K562 (cell line): Measurements from ENCODE around the gene VAC14. TPM values are rescaled to one million over a fixed set of nuclear protein-coding genes. Genes with fewer than 3 reads are reported as not detected.
A peak's percentile ranks its signal among the peaks of the same experiment; 100 is the strongest.

Experiments
- CC2D1A ChIP-seq: fragments of 450-650 bp; IDR thresholded peaks from 2 replicates; pipeline ENCODE4 v1.6.1; 2017; ENCODE audit warnings: mild to moderate bottlenecking
- CHAMP1 ChIP-seq: fragments of 450-650 bp; IDR thresholded peaks from 2 replicates; pipeline ENCODE4 v1.6.1; 2016; ENCODE audit warnings: mild to moderate bottlenecking
- COPS2 ChIP-seq: fragments of 450-650 bp; conservative IDR thresholded peaks from 2 replicates; pipeline ENCODE4 v1.6.1; 2016; ENCODE audit warnings: mild to moderate bottlenecking, moderate library complexity
- HSF4 ChIP-seq: fragments of 250-450 bp; sonication (Bioruptor Pico); IDR thresholded peaks from 2 replicates; pipeline ENCODE4 v2.1.2; 2022; ENCODE audit warnings: mild to moderate bottlenecking, moderate library complexity, borderline replicate concordance
- NR4A1 ChIP-seq, 2 experiments: fragments of 250-450 bp in 1 of 2; fragments of 450-650 bp in 1 of 2; sonication (Bioruptor Pico) in 1 of 2; IDR thresholded peaks; 2 replicates each; pipeline versions ENCODE4 v1.4.0 to v1.6.1; 2016 to 2020; ENCODE audit warnings: mild to moderate bottlenecking in 2 of 2, missing compliant biosample characterization in 1 of 2, missing genetic modification characterization in 1 of 2, moderate library complexity in 1 of 2
- NRF1 ChIP-seq, 2 experiments: fragments of 450-650 bp; IDR thresholded peaks in 1 of 2; conservative IDR thresholded peaks in 1 of 2; 2 replicates each; pipeline ENCODE4 v1.6.1; 2014; ENCODE audit warnings: mild to moderate bottlenecking in 2 of 2
- POLR2B ChIP-seq: fragments of 450-650 bp; IDR thresholded peaks from 2 replicates; pipeline ENCODE4 v1.6.1; 2018; ENCODE audit warnings: low read depth; ENCODE audit not compliant: partially characterized antibody
- RFX5 ChIP-seq: IDR thresholded peaks from 2 replicates; pipeline ENCODE4 v1.6.1; 2011; ENCODE audit warnings: low read depth, mild to moderate bottlenecking, improper control_type of control experiment, low read length
- SIRT6 ChIP-seq: IDR thresholded peaks from one replicate; pipeline ENCODE4 v1.6.1; 2012; ENCODE audit warnings: low read depth, mild to moderate bottlenecking, control low read depth, inconsistent platforms, low read length, moderate library complexity
- TCF7 ChIP-seq: sonication (generic); IDR thresholded peaks from 2 replicates; pipeline ENCODE4 v1.6.1; 2016; ENCODE audit warnings: antibody characterized with exemption, borderline replicate concordance
- XRCC5 ChIP-seq: fragments of 200-400 bp; formaldehyde crosslinking; IDR thresholded peaks from 2 replicates; pipeline ENCODE4 v1.6.1; 2017; ENCODE audit warnings: low read depth, mild to moderate bottlenecking, low read length
- polyA plus RNA-seq, 8 experiments: library from polyadenylated mRNA; depleted of rRNA in 4 of 8; stranded (reverse) in 5 of 8; unstranded in 3 of 8; fragments of >200 nt; fragmentation: Nextera tagmentation in 2 of 8; fragmentation: Illumina TruSeq in 1 of 8; extraction: Ambion mirVana in 2 of 8; extraction: Trizol in 1 of 8; gene quantifications; 2 replicates each; pipeline versions ENCODE4 v1.2.1 to v1.2.3, GENCODE V29; 2011 to 2014; ENCODE audit warnings: inconsistent platforms in 1 of 8, missing spikeins in 1 of 8
- total RNA-seq, 7 experiments: library from RNA; depleted of rRNA in 6 of 7; stranded (reverse); fragments of >200 nt in 6 of 7; fragmentation: Illumina TruSeq in 2 of 7; extraction: Trizol in 2 of 7; gene quantifications; 2 replicates each; pipeline versions ENCODE4 v1.2.1 to v1.2.3, GENCODE V29; 2011 to 2021; ENCODE audit warnings: low replicate concordance in 1 of 7
- TF ChIP-seq, protein P1 (sequence below), 2 experiments: fragments of 450-650 bp; IDR thresholded peaks; 2 replicates each; pipeline ENCODE4 v1.6.1; 2016; ENCODE audit warnings: mild to moderate bottlenecking in 2 of 2, borderline replicate concordance in 1 of 2, low read depth in 1 of 2, moderate library complexity in 1 of 2
- TF ChIP-seq, protein P2 (sequence below): fragments of 450-650 bp; IDR thresholded peaks from 2 replicates; pipeline ENCODE4 v1.6.1; 2016; ENCODE audit warnings: missing biosample characterization, missing genetic modification characterization
- TF ChIP-seq, protein P3 (sequence below): IDR thresholded peaks from 2 replicates; pipeline ENCODE4 v1.6.1; 2011; ENCODE audit not compliant: insufficient read length; ENCODE audit errors: extremely low read depth

Gene VAC14
- total and polyA plus RNA-seq, 9 of the 15 experiments (the other 6 are each of a cell fraction or from before 2014, with no cell fraction given): 1.3 to 41.6 (median 26.6) TPM

GRCh38 chr16:70685061-70685937 is 115.7 kb downstream of the VAC14 start (continued):
- TF ChIP-seq, protein P1, sequence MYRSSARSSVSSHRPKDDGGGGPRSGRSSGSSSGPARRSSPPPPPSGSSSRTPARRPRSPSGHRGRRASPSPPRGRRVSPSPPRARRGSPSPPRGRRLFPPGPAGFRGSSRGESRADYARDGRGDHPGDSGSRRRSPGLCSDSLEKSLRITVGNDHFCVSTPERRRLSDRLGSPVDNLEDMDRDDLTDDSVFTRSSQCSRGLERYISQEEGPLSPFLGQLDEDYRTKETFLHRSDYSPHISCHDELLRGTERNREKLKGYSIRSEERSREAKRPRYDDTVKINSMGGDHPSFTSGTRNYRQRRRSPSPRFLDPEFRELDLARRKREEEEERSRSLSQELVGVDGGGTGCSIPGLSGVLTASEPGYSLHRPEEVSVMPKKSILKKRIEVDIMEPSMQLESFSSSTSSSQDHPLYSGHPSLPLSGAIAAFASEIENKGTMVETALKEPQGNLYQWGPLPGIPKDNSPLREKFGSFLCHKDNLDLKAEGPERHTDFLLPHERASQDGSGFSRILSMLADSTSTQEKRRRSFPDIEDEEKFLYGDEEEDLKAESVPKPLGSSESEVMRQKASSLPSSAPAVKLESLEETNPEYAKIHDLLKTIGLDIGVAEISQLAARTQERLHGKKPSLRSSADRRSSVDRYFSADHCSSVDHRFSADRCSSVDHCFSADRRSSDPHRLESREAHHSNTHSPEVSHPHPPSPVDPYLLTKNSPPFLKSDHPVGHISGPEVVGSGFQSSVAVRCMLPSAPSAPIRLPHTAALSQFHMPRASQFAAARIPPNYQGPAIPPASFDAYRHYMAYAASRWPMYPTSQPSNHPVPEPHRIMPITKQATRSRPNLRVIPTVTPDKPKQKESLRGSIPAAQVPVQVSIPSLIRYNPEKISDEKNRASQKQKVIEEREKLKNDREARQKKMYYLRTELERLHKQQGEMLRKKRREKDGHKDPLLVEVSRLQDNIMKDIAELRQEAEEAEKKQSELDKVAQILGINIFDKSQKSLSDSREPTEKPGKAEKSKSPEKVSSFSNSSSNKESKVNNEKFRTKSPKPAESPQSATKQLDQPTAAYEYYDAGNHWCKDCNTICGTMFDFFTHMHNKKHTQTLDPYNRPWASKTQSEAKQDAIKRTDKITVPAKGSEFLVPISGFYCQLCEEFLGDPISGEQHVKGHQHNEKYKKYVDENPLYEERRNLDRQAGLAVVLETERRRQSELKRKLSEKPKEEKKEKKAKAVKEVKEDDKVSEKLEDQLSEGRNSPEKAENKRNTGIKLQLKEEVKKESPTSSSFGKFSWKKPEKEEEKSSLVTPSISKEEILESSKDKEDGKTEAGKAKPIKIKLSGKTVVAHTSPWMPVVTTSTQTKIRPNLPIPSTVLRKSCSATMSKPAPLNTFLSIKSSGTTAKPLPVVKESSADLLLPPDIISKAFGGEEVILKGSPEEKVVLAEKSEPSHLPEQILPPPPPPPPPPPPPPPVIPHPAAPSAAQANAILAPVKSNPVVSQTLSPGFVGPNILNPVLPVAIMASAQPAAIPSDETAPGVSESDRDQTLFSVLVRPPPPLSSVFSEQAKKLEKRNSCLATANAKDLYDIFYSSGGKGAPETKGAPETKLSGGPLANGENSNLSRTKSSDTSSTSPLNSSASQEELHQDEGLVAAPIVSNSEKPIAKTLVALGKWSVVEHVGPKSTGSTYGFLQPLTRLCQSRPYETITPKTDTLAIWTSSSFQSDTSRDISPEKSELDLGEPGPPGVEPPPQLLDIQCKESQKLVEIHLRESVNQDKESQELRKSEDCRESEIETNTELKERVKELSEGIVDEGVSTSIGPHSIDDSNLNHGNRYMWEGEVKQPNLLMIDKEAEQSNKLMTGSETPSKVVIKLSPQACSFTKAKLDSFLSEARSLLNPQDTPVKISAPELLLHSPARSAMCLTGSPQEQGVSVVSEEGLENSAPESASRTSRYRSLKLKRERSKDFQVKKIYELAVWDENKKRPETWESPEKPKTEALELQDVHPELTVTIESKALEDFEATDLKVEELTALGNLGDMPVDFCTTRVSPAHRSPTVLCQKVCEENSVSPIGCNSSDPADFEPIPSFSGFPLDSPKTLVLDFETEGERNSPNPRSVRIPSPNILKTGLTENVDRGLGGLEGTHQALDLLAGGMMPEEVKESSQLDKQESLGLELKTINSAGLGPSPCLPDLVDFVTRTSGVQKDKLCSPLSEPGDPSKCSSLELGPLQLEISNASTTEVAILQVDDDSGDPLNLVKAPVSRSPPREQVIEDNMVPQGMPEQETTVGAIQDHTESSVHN (IDR thresholded peaks at IDR 0.05; ENCODE audit: borderline replicate concordance in 1 of 2, low read depth in 1 of 2): no peak
- TF ChIP-seq SIRT6 (no peak), TCF7 (no peak), XRCC5 (no peak), COPS2 (no peak), HSF4 (CRISPR knock-in tag) (no peak), POLR2B (no peak), NR4A1 (CRISPR knock-in tag; IDR thresholded peaks at IDR 0.05) (no peak), NR4A1 (tag; IDR thresholded peaks at IDR 0.05) (no peak), CC2D1A (no peak), RFX5 (no peak), CHAMP1 (no peak), NRF1 (conservative IDR thresholded peaks at IDR 0.05 in 1 of 2, IDR thresholded peaks at IDR 0.05 in 1 of 2) (0 out of 4 replicates have a peak, but pooled peaks of 1 of the 2 experiments have one; percentile 12)
- TF ChIP-seq, protein P2, sequence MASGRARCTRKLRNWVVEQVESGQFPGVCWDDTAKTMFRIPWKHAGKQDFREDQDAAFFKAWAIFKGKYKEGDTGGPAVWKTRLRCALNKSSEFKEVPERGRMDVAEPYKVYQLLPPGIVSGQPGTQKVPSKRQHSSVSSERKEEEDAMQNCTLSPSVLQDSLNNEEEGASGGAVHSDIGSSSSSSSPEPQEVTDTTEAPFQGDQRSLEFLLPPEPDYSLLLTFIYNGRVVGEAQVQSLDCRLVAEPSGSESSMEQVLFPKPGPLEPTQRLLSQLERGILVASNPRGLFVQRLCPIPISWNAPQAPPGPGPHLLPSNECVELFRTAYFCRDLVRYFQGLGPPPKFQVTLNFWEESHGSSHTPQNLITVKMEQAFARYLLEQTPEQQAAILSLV (tag): no peak
- TF ChIP-seq, protein P3, sequence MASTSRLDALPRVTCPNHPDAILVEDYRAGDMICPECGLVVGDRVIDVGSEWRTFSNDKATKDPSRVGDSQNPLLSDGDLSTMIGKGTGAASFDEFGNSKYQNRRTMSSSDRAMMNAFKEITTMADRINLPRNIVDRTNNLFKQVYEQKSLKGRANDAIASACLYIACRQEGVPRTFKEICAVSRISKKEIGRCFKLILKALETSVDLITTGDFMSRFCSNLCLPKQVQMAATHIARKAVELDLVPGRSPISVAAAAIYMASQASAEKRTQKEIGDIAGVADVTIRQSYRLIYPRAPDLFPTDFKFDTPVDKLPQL: no peak
